T-helper 1 cell treated with Interleukin-12 subunit alpha and Interleukin-12 subunit beta and Interleukin-4 antibody, amounts not matched to agents 30 μg/mL and 1 μg/mL, for 36 hours (primary cell): ENCODE measurements around the gene FBXW4.

ENCODE experiments used
- H3K27ac Mint-ChIP-seq: one replicate; pipeline ENCODE4 v1.8.0; 2021; ENCODE audit warnings: mild to moderate bottlenecking, mixed read lengths
- H3K27me3 Mint-ChIP-seq: one replicate; pipeline ENCODE4 v1.8.0; 2021; ENCODE audit warnings: low read depth, mixed read lengths
- H3K36me3 Mint-ChIP-seq: one replicate; pipeline ENCODE4 v1.8.0; 2021; ENCODE audit warnings: low read depth, mixed read lengths
- H3K4me1 Mint-ChIP-seq: one replicate; pipeline ENCODE4 v1.8.0; 2021; ENCODE audit warnings: low read depth, mixed read lengths
- H3K4me3 Mint-ChIP-seq: one replicate; pipeline ENCODE4 v1.8.0; 2021; ENCODE audit warnings: mild to moderate bottlenecking, moderate library complexity, mixed read lengths
- H3K9me3 Mint-ChIP-seq: one replicate; pipeline ENCODE4 v1.8.0; 2021; ENCODE audit warnings: mixed read lengths

FBXW4 gene

DNA sequence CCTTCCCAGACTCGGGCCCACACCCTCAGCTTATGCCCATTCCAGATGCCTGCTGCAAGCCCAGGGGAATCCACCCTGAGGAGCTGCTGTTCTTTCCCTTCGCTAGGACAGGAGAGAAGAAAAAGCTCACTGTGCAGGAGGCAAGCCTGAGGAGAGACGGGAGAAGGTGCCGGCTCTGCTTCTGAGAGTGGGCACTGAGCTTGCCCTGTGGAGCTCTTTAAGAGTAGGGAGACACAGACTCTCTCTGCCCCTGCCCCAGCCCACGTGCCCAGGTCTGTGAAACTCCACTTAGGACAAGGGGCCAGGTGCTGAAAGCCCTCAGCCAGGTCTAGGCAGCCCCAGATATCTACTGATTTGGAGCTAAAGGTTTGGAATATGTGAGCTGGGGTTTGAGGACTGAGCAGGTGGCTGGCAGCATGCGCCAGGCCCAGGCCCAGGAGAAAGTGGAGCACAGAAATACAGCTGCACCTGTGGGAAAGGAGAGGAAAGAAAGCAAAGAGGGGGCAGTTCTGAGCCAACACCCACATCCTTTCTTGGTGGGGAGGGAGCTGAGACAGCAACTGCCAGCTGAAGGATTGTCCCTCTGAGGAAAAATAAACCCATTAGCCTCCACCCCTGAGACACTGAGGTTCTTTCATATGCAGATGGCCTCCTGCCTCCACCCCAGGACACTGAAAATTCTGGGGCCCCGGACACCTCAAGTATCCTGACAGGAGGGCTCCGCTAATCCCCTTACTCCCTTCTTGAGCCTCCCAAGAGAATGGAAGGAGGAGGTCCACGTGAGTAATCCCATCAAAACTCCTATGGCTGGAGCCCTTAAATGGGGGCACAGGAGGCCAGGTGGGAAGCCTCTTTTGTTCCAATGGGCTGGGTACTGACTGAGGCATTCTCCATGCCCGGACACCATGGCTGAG lies 114.2 kb downstream of the FBXW4 start:
- Mint-ChIP-seq H3K27me3 (no peaks in the 10 kb centered on the region), H3K27ac (no peak overlapping the region), H3K36me3 (peaks cover 12% of the 10 kb centered on the region), H3K4me3 (no peak overlapping the region), H3K9me3 (no peaks in the 10 kb centered on the region), H3K4me1 (no peaks in the 10 kb centered on the region)

DNA sequence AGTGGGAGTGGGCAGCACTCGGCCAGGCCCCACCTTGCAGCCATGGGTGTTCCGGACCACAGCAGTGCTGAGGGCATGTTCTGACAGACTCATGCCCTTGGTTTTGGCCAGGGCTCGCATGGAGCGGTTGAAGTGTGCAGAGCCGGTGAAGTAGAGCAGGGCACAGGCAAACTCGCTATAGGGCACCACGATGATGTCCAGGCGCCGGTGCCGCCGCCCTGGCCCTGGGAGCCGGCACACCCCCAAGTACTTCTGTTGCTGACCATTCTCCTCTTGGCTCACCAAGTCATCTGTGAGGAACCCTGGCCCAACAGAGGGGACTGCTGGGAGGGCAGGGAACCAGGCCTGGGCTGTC lies 115.5 kb downstream of the FBXW4 start:
- Mint-ChIP-seq H3K27ac (no peak overlapping the region), H3K4me3 (no peak overlapping the region), H3K27me3 (no peaks in the 10 kb centered on the region), H3K4me1 (no peaks in the 10 kb centered on the region), H3K36me3 (peaks cover 7% of the 10 kb centered on the region), H3K9me3 (no peaks in the 10 kb centered on the region)

DNA sequence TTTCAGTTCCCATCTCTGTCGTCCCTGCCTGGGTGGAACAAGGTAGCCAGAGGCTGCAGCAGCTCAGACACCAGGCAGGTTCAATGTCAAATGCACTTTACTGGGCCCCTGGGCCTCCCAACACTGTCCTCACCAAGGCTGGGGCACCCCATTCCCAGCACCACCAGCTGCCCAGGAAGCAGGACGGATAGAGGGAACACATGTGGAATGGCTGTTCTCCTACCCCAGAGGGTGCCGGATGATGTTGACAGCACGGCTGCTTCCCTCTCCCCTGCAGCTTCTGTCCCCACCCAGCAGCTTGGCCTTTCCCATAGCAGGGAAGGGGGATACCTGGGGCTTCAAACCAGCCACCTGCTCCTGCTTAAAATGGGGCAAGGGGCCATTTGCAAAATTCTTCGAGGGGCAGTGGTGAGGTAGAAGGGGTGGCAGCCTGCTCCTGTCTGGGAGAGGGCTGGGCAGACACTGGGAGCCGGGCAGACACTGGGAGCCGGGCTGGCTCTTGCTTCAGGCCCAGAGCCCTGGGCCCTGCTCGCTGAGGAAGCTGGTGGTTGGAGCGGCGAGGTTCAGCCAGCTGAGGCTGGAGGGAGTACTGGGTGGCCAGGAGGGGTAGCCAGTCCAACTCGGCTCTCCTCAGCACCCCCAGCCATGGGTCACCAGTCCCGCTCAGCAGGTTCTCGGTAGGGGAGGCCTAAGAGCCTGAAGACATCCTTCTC lies 116.0 kb downstream of the FBXW4 start:
- H3K4me3 Mint-ChIP-seq, result no peak overlapping the region
- H3K4me1 Mint-ChIP-seq, result no peaks in the 10 kb centered on the region
- no peaks in the 10 kb centered on the region for H3K27me3 Mint-ChIP-seq
- H3K36me3 Mint-ChIP-seq, result peaks cover 4% of the 10 kb centered on the region
- no peak overlapping the region for H3K27ac Mint-ChIP-seq
- H3K9me3 Mint-ChIP-seq, result no peaks in the 10 kb centered on the region

DNA sequence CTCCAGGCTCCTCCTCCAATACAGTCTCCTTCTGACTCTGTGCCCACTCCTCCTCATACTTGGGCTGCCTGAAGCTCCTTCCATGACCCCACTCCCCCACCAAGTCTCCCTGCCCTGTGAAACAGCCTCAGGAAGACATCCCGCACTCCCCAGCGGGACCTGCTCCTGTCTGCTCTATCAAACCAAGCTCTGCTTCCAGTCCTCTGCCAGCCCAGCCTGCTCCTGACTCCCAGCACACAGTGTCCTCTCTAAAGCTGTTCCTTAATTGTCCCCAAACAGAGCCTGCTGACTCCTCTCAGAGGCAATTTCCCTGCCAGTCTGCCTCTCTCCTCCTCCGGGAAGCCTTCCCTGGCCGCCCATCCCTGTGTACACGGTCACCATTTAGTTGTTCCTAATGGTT lies 116.8 kb downstream of the FBXW4 start:
- H3K4me3 Mint-ChIP-seq, result no peak overlapping the region
- no peaks in the 10 kb centered on the region for H3K9me3 Mint-ChIP-seq
- peak overlapping the region; percentile 0 for H3K27ac Mint-ChIP-seq
- H3K27me3 Mint-ChIP-seq, result no peaks in the 10 kb centered on the region
- peaks cover 4% of the 10 kb centered on the region for H3K36me3 Mint-ChIP-seq
- no peaks in the 10 kb centered on the region for H3K4me1 Mint-ChIP-seq

DNA sequence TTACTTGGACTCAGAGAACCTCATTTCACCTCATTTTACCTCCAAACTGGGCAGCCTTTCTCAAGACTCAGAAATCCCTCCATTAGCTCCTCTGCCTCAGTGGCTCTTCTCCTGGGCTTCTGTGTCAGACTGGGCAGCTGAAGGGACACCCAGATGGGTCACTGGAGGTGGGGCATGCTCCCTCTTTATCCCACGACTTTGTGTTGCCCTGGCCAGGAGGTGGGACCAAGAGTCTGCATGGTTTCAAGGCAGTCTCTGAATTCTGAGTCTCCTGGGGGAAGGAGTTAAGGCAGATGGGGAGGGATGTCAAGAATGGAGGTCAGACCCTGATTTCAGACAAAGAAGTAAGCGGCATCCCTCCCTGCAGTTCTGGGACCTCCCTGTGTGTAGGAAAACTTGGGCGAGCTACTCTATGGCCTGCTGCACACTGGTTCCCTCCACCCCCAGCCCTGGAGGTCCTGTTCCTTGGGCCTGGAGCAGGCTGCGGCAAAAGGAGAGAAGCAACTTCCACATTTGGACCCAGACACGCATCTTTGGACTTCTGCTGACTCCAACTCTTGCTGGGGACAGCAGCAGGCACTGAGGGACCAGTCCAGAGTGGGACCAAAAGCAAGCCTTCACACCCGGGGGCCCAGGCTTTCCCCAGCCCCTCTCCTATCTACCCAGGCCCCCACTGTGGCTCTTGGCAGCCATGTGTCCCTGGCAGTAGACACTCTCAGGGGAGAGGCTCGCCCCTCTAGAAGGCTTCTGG lies 117.7 kb downstream of the FBXW4 start:
- Mint-ChIP-seq H3K9me3 (no peaks in the 10 kb centered on the region), H3K27ac (no peak overlapping the region), H3K4me1 (no peaks in the 10 kb centered on the region)

DNA sequence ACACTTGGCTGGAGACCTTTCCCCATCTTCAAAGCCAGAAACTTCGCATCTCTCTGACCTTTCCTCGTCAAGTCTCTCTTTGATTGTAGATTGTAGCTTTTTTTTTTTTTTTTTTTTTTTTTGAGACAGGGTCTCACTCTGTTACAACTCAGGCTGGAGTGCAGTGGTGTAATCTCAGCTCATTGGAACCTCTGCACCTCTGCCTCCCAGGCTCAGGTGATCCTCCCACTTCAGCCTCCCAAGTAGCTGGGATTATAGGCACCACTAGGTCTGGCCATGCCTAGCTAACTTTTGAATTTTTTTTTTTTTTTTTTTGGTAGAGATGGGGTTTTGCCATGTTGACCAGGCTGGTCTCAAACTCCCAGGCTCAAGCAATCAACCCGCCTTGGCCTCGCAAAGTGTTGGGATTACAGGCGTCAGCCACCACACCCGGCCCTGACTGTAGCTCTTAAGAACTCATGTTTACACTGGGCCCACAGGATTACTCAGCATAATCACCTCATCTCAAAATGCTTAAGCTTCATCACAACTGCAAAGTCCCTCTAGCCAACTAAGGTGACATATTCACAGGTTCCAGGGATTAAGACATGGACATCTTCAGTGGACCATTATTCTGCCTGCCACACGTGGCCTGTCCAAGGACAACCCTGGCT lies 118.6 kb downstream of the FBXW4 start:
- no peaks in the 10 kb centered on the region for H3K9me3 Mint-ChIP-seq
- H3K4me1 Mint-ChIP-seq, result no peaks in the 10 kb centered on the region
- no peaks in the 10 kb centered on the region for H3K36me3 Mint-ChIP-seq
- no peaks in the 10 kb centered on the region for H3K27me3 Mint-ChIP-seq
- no peak overlapping the region for H3K4me3 Mint-ChIP-seq
- H3K27ac Mint-ChIP-seq, result no peak overlapping the region

More for the DNA sequence above, 117.7 kb downstream of the FBXW4 start:
- H3K27me3 Mint-ChIP-seq, result no peaks in the 10 kb centered on the region
- peaks cover under 1% of the 10 kb centered on the region for H3K36me3 Mint-ChIP-seq
- H3K4me3 Mint-ChIP-seq, result no peak overlapping the region

DNA sequence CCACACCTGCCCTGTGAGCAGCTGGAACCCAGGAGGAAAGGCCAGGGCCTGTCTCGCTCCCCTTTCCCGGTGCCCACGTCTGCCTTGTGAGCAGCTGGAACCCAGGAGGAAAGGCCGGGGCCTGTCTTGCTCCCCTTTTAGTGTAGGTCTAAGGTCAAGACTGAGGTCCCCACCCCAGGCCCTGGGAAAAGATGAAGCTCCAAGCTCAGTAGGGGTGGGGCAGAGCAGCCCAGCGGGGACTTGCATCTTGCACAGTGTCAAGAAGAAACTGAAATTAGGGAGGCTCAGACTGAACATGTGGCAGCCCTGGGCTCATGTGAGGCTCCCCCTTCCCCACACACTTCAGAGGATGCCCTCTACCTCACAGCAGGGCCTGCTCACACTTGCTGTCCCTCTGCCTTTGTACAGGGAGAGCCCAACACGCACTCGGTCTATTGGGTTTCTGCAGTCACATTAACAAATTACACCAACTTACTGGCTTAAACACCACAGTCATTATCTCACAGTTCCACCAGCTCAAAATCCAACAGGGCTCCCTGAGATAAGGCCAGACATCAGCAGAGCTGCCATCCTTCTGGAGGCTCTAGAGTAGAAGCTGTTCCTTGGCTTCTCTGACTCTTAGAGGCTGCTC lies 119.3 kb downstream of the FBXW4 start:
- Mint-ChIP-seq H3K27ac (no peak overlapping the region), H3K4me1 (peaks cover 2% of the 10 kb centered on the region), H3K9me3 (no peaks in the 10 kb centered on the region), H3K4me3 (no peak overlapping the region), H3K36me3 (no peaks in the 10 kb centered on the region), H3K27me3 (no peaks in the 10 kb centered on the region)

DNA sequence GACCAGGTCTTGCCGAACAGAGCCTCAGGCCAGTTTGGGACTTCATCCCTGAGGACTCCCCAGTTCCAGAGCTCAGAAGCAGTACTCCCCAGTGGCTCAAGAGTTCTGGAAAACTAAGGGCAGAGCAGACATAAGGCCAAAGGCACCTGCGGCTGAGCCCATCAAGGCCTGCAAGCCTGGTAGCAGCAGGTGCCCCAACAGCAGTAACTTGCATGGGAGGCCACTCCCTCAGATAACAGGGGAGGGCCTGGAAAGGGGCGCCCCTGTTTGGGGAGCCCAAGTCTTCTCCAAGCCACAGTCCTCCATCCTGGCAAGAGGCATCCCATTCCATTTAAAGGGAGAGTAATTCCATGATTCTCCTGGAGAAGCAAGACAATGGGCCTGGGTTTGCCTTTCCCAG lies 119.9 kb downstream of the FBXW4 start:
- Mint-ChIP-seq H3K9me3 (no peaks in the 10 kb centered on the region), H3K4me3 (no peak overlapping the region), H3K27me3 (no peaks in the 10 kb centered on the region), H3K4me1 (peaks cover 2% of the 10 kb centered on the region), H3K36me3 (no peaks in the 10 kb centered on the region), H3K27ac (no peak overlapping the region)

DNA sequence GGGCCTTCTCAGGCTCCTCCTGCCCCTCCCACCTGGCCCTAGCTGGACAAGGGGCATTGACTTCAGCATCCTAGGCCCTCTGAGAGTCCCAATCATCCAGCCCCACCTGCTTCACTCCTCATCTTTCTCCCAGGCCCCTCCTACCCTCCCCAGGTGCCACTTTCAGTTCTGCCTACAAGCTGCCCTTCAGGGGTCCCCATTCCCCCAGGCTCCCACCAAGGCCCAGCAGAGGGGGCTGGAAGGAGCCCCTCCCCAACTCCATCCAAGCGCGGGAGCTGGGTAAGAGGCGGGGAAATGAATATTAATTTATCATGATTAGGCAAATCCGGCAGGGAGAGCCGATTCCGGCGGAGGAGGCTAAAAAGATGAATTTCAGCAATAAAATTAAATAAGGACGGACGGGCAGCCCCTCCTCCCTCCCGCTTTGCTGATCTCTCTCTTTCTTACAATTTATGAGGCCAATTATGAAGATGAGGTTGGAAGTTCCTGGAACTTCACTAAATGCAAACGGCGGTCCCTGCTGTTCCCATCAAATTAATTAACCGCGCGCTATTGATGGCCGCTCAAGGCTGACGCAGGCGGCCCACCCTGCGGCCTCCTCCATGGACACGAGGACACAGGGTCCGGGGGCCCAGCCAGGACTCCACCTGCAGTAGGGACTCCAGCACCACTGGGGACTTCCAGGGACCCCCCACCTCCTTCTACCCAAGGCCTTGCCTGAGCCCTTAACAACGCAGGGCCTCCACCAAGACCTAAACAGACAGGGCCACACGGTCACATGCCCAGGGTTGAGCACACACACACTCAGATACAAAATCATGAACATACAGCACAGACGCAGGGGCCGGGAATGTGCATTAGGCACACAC lies 120.9 kb downstream of the FBXW4 start:
- H3K9me3 Mint-ChIP-seq, result no peaks in the 10 kb centered on the region
- no peaks in the 10 kb centered on the region for H3K36me3 Mint-ChIP-seq
- peaks cover 9% of the 10 kb centered on the region for H3K27me3 Mint-ChIP-seq
- H3K4me3 Mint-ChIP-seq, result no peak overlapping the region
- H3K27ac Mint-ChIP-seq, result no peak overlapping the region
- peaks cover 7% of the 10 kb centered on the region for H3K4me1 Mint-ChIP-seq

DNA sequence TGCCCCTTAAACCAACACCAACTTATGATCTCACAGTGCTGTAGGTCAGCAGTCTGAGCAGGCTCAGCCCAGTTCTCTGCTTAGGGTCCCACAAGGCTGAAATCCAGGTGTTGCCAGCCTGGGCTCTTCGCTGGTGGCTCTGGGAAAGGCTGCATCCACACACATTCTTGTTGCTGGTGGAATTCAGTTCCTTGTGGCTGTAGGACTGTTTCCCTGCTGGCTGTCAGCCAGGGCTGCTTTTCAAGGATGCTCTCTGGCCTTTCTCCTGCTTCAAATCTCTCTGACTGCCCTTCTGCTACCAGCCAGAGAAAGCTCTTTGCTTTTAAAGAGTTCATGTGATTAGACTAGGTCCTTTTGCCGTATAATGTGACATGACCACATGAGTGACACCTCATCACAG lies 122.2 kb downstream of the FBXW4 start:
- H3K27me3 Mint-ChIP-seq, result peaks cover 21% of the 10 kb centered on the region
- no peak overlapping the region for H3K4me3 Mint-ChIP-seq
- no peak overlapping the region for H3K27ac Mint-ChIP-seq
- H3K36me3 Mint-ChIP-seq, result no peaks in the 10 kb centered on the region
- no peaks in the 10 kb centered on the region for H3K9me3 Mint-ChIP-seq
- peaks cover 7% of the 10 kb centered on the region for H3K4me1 Mint-ChIP-seq

DNA sequence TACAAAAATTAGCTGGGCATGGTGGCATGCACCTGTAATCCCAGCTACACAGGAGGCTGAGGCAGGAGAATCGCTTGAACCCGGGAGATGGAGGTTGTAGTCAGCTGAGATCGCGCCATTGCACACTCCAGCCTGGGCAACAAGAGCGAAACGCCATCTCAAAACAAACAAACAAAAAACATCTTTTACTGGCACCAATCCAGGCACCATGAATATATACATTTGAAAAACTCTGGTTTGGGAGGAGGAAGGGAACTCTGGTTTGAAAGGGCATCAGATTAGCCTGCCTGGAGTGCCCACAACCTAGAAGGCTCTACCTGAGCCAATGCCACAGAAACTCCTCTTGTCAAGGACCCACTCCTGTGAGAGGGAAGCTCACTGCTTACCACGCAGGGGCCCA lies 122.8 kb downstream of the FBXW4 start:
- peaks cover 9% of the 10 kb centered on the region for H3K4me1 Mint-ChIP-seq
- H3K27ac Mint-ChIP-seq, result no peak overlapping the region
- no peak overlapping the region for H3K4me3 Mint-ChIP-seq
- H3K27me3 Mint-ChIP-seq, result peaks cover 27% of the 10 kb centered on the region
- no peaks in the 10 kb centered on the region for H3K36me3 Mint-ChIP-seq
- H3K9me3 Mint-ChIP-seq, result no peaks in the 10 kb centered on the region

DNA sequence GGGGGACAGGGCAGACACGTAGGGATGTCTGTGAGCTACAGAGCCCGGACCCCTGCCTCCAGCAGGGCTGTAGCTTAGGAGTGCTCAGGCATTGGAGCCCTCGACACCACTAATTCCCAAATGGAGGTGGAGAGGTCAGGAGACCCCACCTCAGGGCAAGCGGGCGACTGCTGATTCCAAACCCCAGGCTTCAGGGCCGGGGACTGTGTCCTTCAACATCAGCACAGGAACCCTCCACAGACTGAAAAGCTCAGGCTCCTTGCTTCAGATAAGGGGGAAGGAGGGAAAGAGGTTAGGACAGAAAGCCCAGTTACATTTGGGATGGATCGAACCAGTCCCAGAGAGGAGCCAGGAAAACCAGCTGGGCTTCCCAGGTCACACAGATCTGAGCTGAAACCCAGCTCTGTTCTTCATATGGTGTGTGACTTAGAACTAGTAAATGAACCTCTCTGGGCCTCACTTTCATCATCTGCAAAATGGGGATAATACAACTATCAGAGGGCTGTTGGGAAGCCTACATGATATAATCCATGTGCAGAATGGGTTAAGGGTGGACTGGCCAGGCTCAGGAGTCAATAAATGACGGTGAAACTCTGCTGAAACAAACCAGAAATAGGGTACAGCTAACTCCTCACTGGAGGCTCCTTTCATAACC lies 123.6 kb downstream of the FBXW4 start:
- H3K4me3 Mint-ChIP-seq, result no peak overlapping the region
- H3K4me1 Mint-ChIP-seq, result peaks cover 11% of the 10 kb centered on the region
- H3K9me3 Mint-ChIP-seq, result no peaks in the 10 kb centered on the region
- H3K36me3 Mint-ChIP-seq, result no peaks in the 10 kb centered on the region
- peaks cover 32% of the 10 kb centered on the region for H3K27me3 Mint-ChIP-seq
- no peak overlapping the region for H3K27ac Mint-ChIP-seq
